ENCODE data around the gene ZDHHC16. TPM values are rescaled to one million over a fixed set of nuclear protein-coding genes. Genes with fewer than 3 reads are reported as not detected.
"Not testable (repeated sequence)": the region's sequence is repeated elsewhere in the genome, so short reads cannot be mapped to it uniquely, and the experiment has no call there.

ZDHHC16 gene
- total RNA-seq, 6 experiments from 2014 or later = 15.8 to 27.0 (median 22.8) TPM

DNA sequence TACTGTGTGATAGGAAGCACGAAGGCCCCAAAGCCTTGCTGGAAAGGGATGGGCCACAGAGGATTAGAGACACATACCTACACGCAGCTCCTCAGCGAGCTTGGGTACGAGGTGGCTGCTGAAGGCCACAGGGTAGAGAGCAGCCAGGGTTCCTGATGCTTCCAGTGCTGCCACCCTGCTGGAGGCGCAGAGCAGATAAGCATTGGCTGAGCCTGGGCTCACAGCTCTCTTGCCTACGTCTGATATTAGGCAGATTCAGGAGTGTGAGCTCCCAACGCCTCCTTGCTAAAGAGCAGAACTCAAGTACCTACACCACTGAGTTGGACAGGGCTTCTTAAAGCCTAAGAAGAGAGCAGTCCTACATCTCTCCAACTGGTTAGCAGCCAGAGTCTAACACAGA lies 20.0 kb downstream of the ZDHHC16 start:
- H3K4me1 ChIP-seq = peaks cover 0 to 5% (median 0%) of the 10 kb centered on the region in 4 donors
- intact Hi-C loops (cut with DNase I) = loop anchor here in 1 of 2 donors (10.0 kb wide), 1 partner anchor 79 kb away; no protein-coding TSS in a partner anchor
- no peak overlapping the region for H3K27ac ChIP-seq
- no peaks in the 10 kb centered on the region for H3K9me3 ChIP-seq
- ATAC-seq (no peak), DNase-seq (no peak)
- no peak overlapping the region for H3K4me3 ChIP-seq
- H3K27me3 ChIP-seq = no peaks in the 10 kb centered on the region
- TF ChIP-seq POLR2A (IDR thresholded peaks at IDR 0.05) = no peak
- TF ChIP-seq, protein P1, sequence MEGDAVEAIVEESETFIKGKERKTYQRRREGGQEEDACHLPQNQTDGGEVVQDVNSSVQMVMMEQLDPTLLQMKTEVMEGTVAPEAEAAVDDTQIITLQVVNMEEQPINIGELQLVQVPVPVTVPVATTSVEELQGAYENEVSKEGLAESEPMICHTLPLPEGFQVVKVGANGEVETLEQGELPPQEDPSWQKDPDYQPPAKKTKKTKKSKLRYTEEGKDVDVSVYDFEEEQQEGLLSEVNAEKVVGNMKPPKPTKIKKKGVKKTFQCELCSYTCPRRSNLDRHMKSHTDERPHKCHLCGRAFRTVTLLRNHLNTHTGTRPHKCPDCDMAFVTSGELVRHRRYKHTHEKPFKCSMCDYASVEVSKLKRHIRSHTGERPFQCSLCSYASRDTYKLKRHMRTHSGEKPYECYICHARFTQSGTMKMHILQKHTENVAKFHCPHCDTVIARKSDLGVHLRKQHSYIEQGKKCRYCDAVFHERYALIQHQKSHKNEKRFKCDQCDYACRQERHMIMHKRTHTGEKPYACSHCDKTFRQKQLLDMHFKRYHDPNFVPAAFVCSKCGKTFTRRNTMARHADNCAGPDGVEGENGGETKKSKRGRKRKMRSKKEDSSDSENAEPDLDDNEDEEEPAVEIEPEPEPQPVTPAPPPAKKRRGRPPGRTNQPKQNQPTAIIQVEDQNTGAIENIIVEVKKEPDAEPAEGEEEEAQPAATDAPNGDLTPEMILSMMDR (IDR thresholded peaks at IDR 0.05) = no peak
- WGBS (ENCODE audit: insufficient coverage, low coverage, low lambda C conversion rate, missing lambda C conversion rate) = no CpG with 5 or more reads among the region's 7 CpGs
- peaks cover 5 to 81% (median 32%) of the 10 kb centered on the region in 4 donors for H3K36me3 ChIP-seq

DNA sequence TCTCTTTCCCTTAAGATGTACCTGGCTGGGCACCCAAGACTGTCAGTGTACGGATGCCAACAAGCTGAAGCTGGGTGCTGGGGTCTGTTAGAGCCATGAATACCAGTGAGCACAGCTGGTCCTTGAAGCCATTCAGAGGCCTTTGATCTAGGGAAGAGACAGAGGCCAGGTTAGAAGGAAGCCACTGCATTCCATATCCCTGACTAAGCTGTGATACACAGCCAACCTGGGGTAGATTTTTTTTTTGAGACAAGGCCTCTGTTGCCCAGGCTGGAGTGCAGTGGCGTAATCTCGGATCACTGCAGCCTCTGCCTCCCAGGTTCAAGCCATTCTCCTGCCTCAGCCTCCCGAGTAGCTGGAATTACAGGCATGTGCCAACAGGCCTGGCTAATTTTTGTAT lies 20.8 kb downstream of the ZDHHC16 start:
- intact Hi-C loops (cut with DNase I) = loop anchor here in 1 of 2 donors (10.0 kb wide), 1 partner anchor 78 kb away; no protein-coding TSS in a partner anchor
- no peak for TF ChIP-seq POLR2A (IDR thresholded peaks at IDR 0.05)
- TF ChIP-seq, protein P1 (IDR thresholded peaks at IDR 0.05) = no peak
- Histone ChIP-seq H3K4me3 (no peak overlapping the region), H3K9me3 (no peaks in the 10 kb centered on the region), H3K27me3 (no peaks in the 10 kb centered on the region), H3K36me3 (peaks cover 5 to 74% (median 28%) of the 10 kb centered on the region in 4 donors), H3K27ac (no peak overlapping the region), H3K4me1 (peaks cover 0 to 5% (median 0%) of the 10 kb centered on the region in 4 donors)
- ATAC-seq = peak in 1 of 4 donors; percentile 20
- WGBS (ENCODE audit: insufficient coverage, low coverage, low lambda C conversion rate, missing lambda C conversion rate) = 75% methylated on average over 4 of the region's 4 CpGs
- DNase-seq = no peak

DNA sequence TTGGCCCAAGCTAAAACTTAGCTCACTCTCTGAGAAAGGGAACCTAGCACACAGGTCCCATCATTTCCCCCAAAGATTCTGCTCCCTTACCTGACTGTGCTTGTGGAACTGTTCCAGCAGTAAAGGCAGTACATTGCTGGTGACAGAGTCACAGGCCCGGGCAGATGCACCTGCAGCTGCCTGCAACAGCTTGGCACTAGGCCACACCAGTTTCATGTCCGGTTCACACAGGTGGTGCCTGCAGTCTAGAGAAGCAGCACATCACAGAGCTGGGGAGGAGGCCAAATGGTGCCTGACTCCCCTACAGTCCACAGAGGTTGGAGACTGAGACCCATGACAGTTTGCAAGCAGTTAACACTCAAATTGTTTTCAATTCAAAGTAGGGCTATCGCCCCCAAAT lies 22.2 kb downstream of the ZDHHC16 start:
- H3K4me1 ChIP-seq = peaks cover 0 to 5% (median 0%) of the 10 kb centered on the region in 4 donors
- peaks cover 4 to 59% (median 25%) of the 10 kb centered on the region in 4 donors for H3K36me3 ChIP-seq
- no peak overlapping the region for H3K27ac ChIP-seq
- TF ChIP-seq, protein P1 (IDR thresholded peaks at IDR 0.05) = no peak
- TF ChIP-seq POLR2A (IDR thresholded peaks at IDR 0.05) = no peak
- ATAC-seq = no peak
- H3K27me3 ChIP-seq = no peaks in the 10 kb centered on the region
- no peak overlapping the region for H3K4me3 ChIP-seq
- 56% methylated on average over 2 of the region's 3 CpGs for WGBS (ENCODE audit: insufficient coverage, low coverage, low lambda C conversion rate, missing lambda C conversion rate)
- no peaks in the 10 kb centered on the region for H3K9me3 ChIP-seq
- peak in 1 of 3 donors; percentile 44 for DNase-seq
- intact Hi-C loops (cut with DNase I) = loop anchor here in 1 of 2 donors (10.0 kb wide), 1 partner anchor 77 kb away; no protein-coding TSS in a partner anchor

DNA sequence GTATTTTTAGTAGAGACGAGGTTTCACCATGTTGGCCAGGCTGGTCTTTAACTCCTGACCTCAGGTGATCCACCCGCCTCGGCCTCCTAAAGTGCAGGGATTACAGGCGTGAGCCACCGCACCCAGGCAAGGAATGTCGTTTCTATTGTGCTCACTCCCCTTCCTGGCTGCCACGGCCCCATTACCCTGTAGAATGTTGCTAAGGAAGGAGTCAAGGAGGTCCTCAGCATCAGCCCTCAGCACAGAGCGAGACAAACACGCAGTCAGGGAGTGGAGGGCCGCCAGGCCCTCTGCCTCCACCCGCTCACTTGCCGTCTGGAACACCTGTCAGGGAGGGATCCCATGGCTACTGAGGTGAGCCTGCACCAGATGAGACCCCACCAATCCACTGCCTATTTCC lies 22.8 kb downstream of the ZDHHC16 start:
- H3K27ac ChIP-seq, H3K27me3 ChIP-seq, ATAC-seq, H3K4me3 ChIP-seq, H3K4me1 ChIP-seq, H3K9me3 ChIP-seq: not testable (repeated sequence)
- H3K36me3 ChIP-seq = peaks cover 3 to 59% (median 24%) of the 10 kb centered on the region in 4 donors
- intact Hi-C loops (cut with DNase I) = loop anchor here in 1 of 2 donors (10.0 kb wide), 1 partner anchor 76 kb away; no protein-coding TSS in a partner anchor
- DNase-seq = peak in 1 of 3 donors; percentile 32
- 85% methylated on average over 7 of the region's 12 CpGs for WGBS (ENCODE audit: insufficient coverage, low coverage, low lambda C conversion rate, missing lambda C conversion rate)

DNA sequence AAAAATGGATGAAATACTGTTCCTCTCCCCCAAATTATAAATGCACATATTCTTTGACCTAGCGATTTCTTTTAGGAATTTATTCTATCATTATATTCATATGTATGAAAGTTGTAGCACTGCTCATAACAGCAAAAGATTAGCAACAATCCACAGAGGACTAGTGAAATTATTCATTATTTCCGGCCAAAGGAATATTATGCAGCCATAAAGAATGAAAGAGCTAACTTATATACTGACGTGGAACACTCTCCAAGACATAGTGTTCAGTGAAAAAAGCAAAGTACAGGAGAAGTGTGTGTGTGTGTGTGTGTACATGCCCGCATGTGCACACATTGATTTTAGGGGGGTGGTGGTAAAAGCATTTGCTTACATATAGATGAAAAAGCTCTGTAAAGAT lies 28.9 kb downstream of the ZDHHC16 start:
- Histone ChIP-seq H3K27me3 (no peaks in the 10 kb centered on the region), H3K36me3 (peaks cover 4 to 51% (median 17%) of the 10 kb centered on the region in 4 donors), H3K9me3 (no peaks in the 10 kb centered on the region), H3K4me3 (no peak overlapping the region), H3K4me1 (no peaks in the 10 kb centered on the region), H3K27ac (no peak overlapping the region)
- 99% methylated on average over 4 of the region's 4 CpGs for WGBS (ENCODE audit: insufficient coverage, low coverage, low lambda C conversion rate, missing lambda C conversion rate)
- ATAC-seq = no peak
- TF ChIP-seq, protein P1 (IDR thresholded peaks at IDR 0.05) = no peak
- no peak for TF ChIP-seq POLR2A (IDR thresholded peaks at IDR 0.05)
- intact Hi-C loops (cut with DNase I) = no loop called here
- no peak for DNase-seq
